Mammary epithelial cell (primary cell): ENCODE data around the gene TEX13B.

ENCODE experiments used
- CTCF ChIP-seq, 2 donors: IDR thresholded peaks in 1 of 2; conservative IDR thresholded peaks in 1 of 2; 2 replicates each; pipeline ENCODE4 v1.5.1; 2011 to 2012; ENCODE audit warnings: inconsistent platforms in 2 of 2, low read length in 2 of 2, mild to moderate bottlenecking in 2 of 2, control low read depth in 1 of 2, low read depth in 1 of 2; ENCODE audit not compliant: insufficient read depth in 1 of 2; ENCODE audit errors: extremely low read depth in 1 of 2
- EZH2 ChIP-seq: IDR thresholded peaks from 2 replicates; pipeline ENCODE4 v1.6.1; 2012; ENCODE audit warnings: low read length, inconsistent platforms, borderline replicate concordance

GRCh38 chrX:108025954-108026600 lies 43.9 kb upstream of the TEX13B start:
- TF ChIP-seq CTCF (conservative IDR thresholded peaks at IDR 0.05 in 1 of 2, IDR thresholded peaks at IDR 0.05 in 1 of 2; ENCODE audit: extremely low read depth in 1 of 2, insufficient read depth in 1 of 2, low read depth in 1 of 2, low read length in 2 of 2): no peak
- no peak for TF ChIP-seq EZH2
